SK-N-SH (cell line): ENCODE results near the gene PPT2. TPM values are rescaled to one million over a fixed set of nuclear protein-coding genes. Genes with fewer than 3 reads are reported as not detected.
A peak's percentile ranks its signal among the peaks of the same experiment; 100 is the strongest.

Experiments
- CTCF ChIA-PET: fragments of 300-600, 350-600 bp; formaldehyde crosslinking; extraction: SDS; loops from one replicate; lab custom pipeline; 2021; lab: Yijun Ruan, JAX
- POLR2A ChIA-PET: fragments of 350-600 bp; sonication (Branson Sonifier 250); formaldehyde crosslinking; extraction: SDS; loops from one replicate; lab custom pipeline; 2020; ENCODE audit warnings: antibody characterized with exemption, inconsistent platforms; lab: Yijun Ruan, JAX
- DNase-seq: peaks from one replicate; pipeline ENCODE4 v3.0.0; 2012
- H2AFZ ChIP-seq: fragments of 200-600 bp; sonication (generic); 2 replicates; pipeline ENCODE4 v1.8.1; 2016; ENCODE audit warnings: antibody characterized with exemption, mild to moderate bottlenecking, low read depth
- H3F3A ChIP-seq: fragments of 200-600 bp; sonication (generic); replicated peaks from 2 replicates; pipeline ENCODE3; 2016; ENCODE audit warnings: antibody characterized with exemption, mild to moderate bottlenecking; ENCODE audit not compliant: insufficient read depth
- H3K27ac ChIP-seq, 2 experiments: fragments of 200-500 bp in 1 of 2; fragments of 200-600 bp in 1 of 2; sonication (Bioruptor generic) in 1 of 2; sonication (generic), shearing (Covaris generic) in 1 of 2; 2 replicates each; pipeline versions ENCODE4 v1.5.1 to v1.6.1; 2014 to 2016; ENCODE audit warnings: low read depth in 2 of 2, inconsistent platforms in 1 of 2, low read length in 1 of 2, mild to moderate bottlenecking in 1 of 2, mixed read lengths in 1 of 2
- H3K27me3 ChIP-seq: fragments of 200-600 bp; sonication (generic), shearing (Covaris generic); 2 replicates; pipeline ENCODE4 v1.6.1; 2016; ENCODE audit warnings: mixed run types; ENCODE audit not compliant: insufficient read depth
- H3K36me3 ChIP-seq, 2 experiments: fragments of 200-500 bp in 1 of 2; fragments of 200-600 bp in 1 of 2; sonication (Bioruptor generic) in 1 of 2; sonication (generic) in 1 of 2; replicated peaks in 1 of 2; 2 replicates each; pipeline versions ENCODE3 to v1.5.1; 2014 to 2016; ENCODE audit warnings: low read length in 1 of 2, mild to moderate bottlenecking in 1 of 2; ENCODE audit not compliant: insufficient read depth in 2 of 2, control insufficient read depth in 1 of 2
- H3K4me1 ChIP-seq, 2 experiments: fragments of 200-500 bp in 1 of 2; fragments of 200-600 bp in 1 of 2; sonication (Bioruptor generic) in 1 of 2; sonication (generic), shearing (Covaris generic) in 1 of 2; 2 replicates each; pipeline versions ENCODE4 v1.5.1 to v1.6.1; 2014 to 2016; ENCODE audit warnings: low read depth in 1 of 2, low read length in 1 of 2, mixed run types in 1 of 2; ENCODE audit not compliant: insufficient read depth in 2 of 2, control insufficient read depth in 1 of 2
- H3K4me2 ChIP-seq: fragments of 200-600 bp; sonication (generic), shearing (Covaris generic); 2 replicates; pipeline ENCODE4 v1.6.1; 2017; ENCODE audit warnings: mixed run types
- H3K4me3 ChIP-seq, 2 experiments: fragments of 200-500 bp in 1 of 2; fragments of 200-600 bp in 1 of 2; sonication (Bioruptor generic) in 1 of 2; sonication (generic), shearing (Covaris generic) in 1 of 2; 2 replicates each; pipeline versions ENCODE4 v1.5.1 to v1.8.1; 2014 to 2016; ENCODE audit warnings: low read depth in 2 of 2, inconsistent platforms in 1 of 2, low read length in 1 of 2, mild to moderate bottlenecking in 1 of 2, mixed read lengths in 1 of 2, moderate library complexity in 1 of 2
- H3K79me2 ChIP-seq: fragments of 200-600 bp; sonication (generic); 2 replicates; pipeline ENCODE4 v1.8.1; 2017; ENCODE audit warnings: mild to moderate bottlenecking; ENCODE audit not compliant: insufficient read depth
- H3K9ac ChIP-seq: fragments of 200-600 bp; sonication (generic); 2 replicates; pipeline ENCODE4 v1.6.1; 2017; ENCODE audit warnings: mixed run types
- H3K9me2 ChIP-seq: fragments of 200-600 bp; sonication (generic); 2 replicates; pipeline ENCODE4 v1.6.1; 2017; ENCODE audit warnings: mixed run types
- H3K9me3 ChIP-seq: fragments of 200-600 bp; sonication (generic); 2 replicates; pipeline ENCODE4 v1.6.1; 2017; ENCODE audit warnings: mixed run types, mild to moderate bottlenecking, moderate library complexity
- H4K20me1 ChIP-seq: fragments of 200-600 bp; sonication (generic); 2 replicates; pipeline ENCODE4 v1.6.1; 2017; ENCODE audit warnings: mild to moderate bottlenecking, mixed run types; ENCODE audit not compliant: insufficient read depth
- CHD2 ChIP-seq: fragments of 150-350 bp; IDR thresholded peaks from 2 replicates; pipeline ENCODE4 v1.6.1; 2018; ENCODE audit warnings: low read length; ENCODE audit not compliant: partially characterized antibody
- EP300 ChIP-seq, 2 experiments: IDR thresholded peaks; 2 replicates each; pipeline versions ENCODE4 v1.4.0 to v1.6.1; 2012; ENCODE audit warnings: borderline replicate concordance in 1 of 2, low read depth in 1 of 2, low read length in 1 of 2
- EZH2phosphoT487 ChIP-seq: fragments of 200-600 bp; sonication (generic); IDR thresholded peaks from 2 replicates; pipeline ENCODE4 v1.6.1; 2017; ENCODE audit warnings: low read depth, mixed run types, mild to moderate bottlenecking, antibody characterized with exemption, moderate library complexity, borderline replicate concordance
- FOXM1 ChIP-seq: IDR thresholded peaks from 2 replicates; pipeline ENCODE4 v1.4.0; 2012; ENCODE audit warnings: low read depth, mild to moderate bottlenecking
- JUND ChIP-seq: IDR thresholded peaks from 2 replicates; pipeline ENCODE4 v1.4.0; 2012
- MAX ChIP-seq: IDR thresholded peaks from 2 replicates; pipeline ENCODE4 v1.4.0; 2012; ENCODE audit warnings: low read depth
- MEF2A ChIP-seq: IDR thresholded peaks from 2 replicates; pipeline ENCODE4 v1.4.0; 2012; ENCODE audit warnings: low read depth, borderline replicate concordance
- NRF1 ChIP-seq: IDR thresholded peaks from 2 replicates; pipeline ENCODE4 v1.6.1; 2012; ENCODE audit warnings: low read depth, mild to moderate bottlenecking, low read length
- PBX3 ChIP-seq: IDR thresholded peaks from 2 replicates; pipeline ENCODE4; 2012
- REST ChIP-seq: IDR thresholded peaks from 2 replicates; pipeline ENCODE4 v1.6.1; 2012; ENCODE audit warnings: mild to moderate bottlenecking, low read depth, low read length, moderate library complexity
- RXRA ChIP-seq: IDR thresholded peaks from 2 replicates; pipeline ENCODE4 v1.4.0; 2012; ENCODE audit warnings: low read depth, mild to moderate bottlenecking, borderline replicate concordance
- SIN3A ChIP-seq: IDR thresholded peaks from 2 replicates; pipeline ENCODE4 v1.6.1; 2012; ENCODE audit warnings: low read depth, mild to moderate bottlenecking, low read length, moderate library complexity, borderline replicate concordance
- SMC3 ChIP-seq: IDR thresholded peaks from 2 replicates; pipeline ENCODE4 v1.6.1; 2012; ENCODE audit warnings: low read depth, low read length, improper control_type of control experiment
- TEAD4 ChIP-seq: IDR thresholded peaks from 2 replicates; pipeline ENCODE4 v1.4.0; 2012; ENCODE audit warnings: mild to moderate bottlenecking, borderline replicate concordance; ENCODE audit not compliant: insufficient read depth
- USF1 ChIP-seq: IDR thresholded peaks from 2 replicates; pipeline ENCODE4 v1.4.0; 2012; ENCODE audit warnings: low read depth, borderline replicate concordance
- ZBTB33 ChIP-seq: IDR thresholded peaks from 2 replicates; pipeline ENCODE4 v1.4.0; 2012; ENCODE audit warnings: low read depth, borderline replicate concordance
- WGBS: methylation state at CpG from one replicate; pipeline ENCODE4 v1.1.6; 2017; ENCODE audit warnings: low lambda C conversion rate; 5-methylcytosine and 5-hydroxymethylcytosine counted together
- polyA plus RNA-seq, 3 experiments: library from polyadenylated mRNA; depleted of rRNA; stranded (reverse); fragments of >200 nt; gene quantifications; 2 replicates each; pipeline ENCODE4 v1.2.3, GENCODE V29; 2012

The PPT2 gene
- polyA plus RNA-seq, 1 of the 3 experiments (the other 2 are of a cell fraction): 32.7 TPM

GRCh38 chr6:32105433-32105832 lies 48.5 kb upstream of the PPT2 start:
- Histone ChIP-seq H2AFZ (no peak overlapping the region), H3K27me3 (peaks cover 10% of the 10 kb centered on the region), H3K4me1 (peaks cover 0 to 9% of the 10 kb centered on the region in 2 experiments; a peak in 3 of 4 replicates), H4K20me1 (no peaks in the 10 kb centered on the region), H3K79me2 (no peaks in the 10 kb centered on the region), H3K9ac (no peak overlapping the region), H3K36me3 (no peaks in the 10 kb centered on the region), H3F3A (no peaks in the 10 kb centered on the region), H3K9me2 (no peaks in the 10 kb centered on the region), H3K27ac (no peak overlapping the region), H3K4me3 (no peak overlapping the region), H3K9me3 (no peaks in the 10 kb centered on the region), H3K4me2 (no peak overlapping the region)
- ChIA-PET CTCF (interaction anchor here (1.0 to 5.8 kb wide), 2 partner anchors 12 to 16 kb away, joined by 4 to 33 read pairs; no protein-coding TSS in a partner anchor), POLR2A (no interaction called here)
- no peak for DNase-seq
- TF ChIP-seq PBX3 (no peak), MAX (no peak), JUND (no peak), SIN3A (peak; percentile 63; the same call in 1 of the 2 replicates), SMC3 (no peak), NRF1 (no peak), CHD2 (no peak), RXRA (no peak), USF1 (no peak), ZBTB33 (no peak), TEAD4 (no peak), REST (peak; percentile 100), EZH2phosphoT487 (no peak), EP300 (IDR thresholded peaks at IDR 0.05; ENCODE audit: borderline replicate concordance in 1 of 2, low read depth in 1 of 2, low read length in 1 of 2) (no peak), FOXM1 (no peak), MEF2A (no peak)
- 15% methylated on average over 4 of the region's 4 CpGs for WGBS
